Bronchial epithelial cell (primary cell): ENCODE data around the gene PLA2G2C. TPM values are rescaled to one million over a fixed set of nuclear protein-coding genes. Genes with fewer than 3 reads are reported as not detected.

Source experiments
- DNase-seq: peaks from one replicate; pipeline ENCODE4 v3.0.0-alpha.2; 2010; ENCODE audit warnings: low read depth
- FAIRE-seq: peaks from 2 replicates; lab custom pipeline; 2011; peaks lifted over from hg19 to GRCh38; lab: Jason Lieb, UNC
- H3K27me3 ChIP-seq: 2 replicates; pipeline ENCODE4 v1.5.1; 2011; ENCODE audit warnings: low read length; ENCODE audit not compliant: control insufficient read depth, insufficient read depth
- H3K36me3 ChIP-seq: 2 replicates; pipeline ENCODE4 v1.5.1; 2011; ENCODE audit warnings: low read length; ENCODE audit not compliant: control insufficient read depth, insufficient read depth
- H3K4me3 ChIP-seq: 2 replicates; pipeline ENCODE4 v1.5.1; 2011; ENCODE audit warnings: mild to moderate bottlenecking, low read depth, low read length, control low read depth
- CTCF ChIP-seq: IDR thresholded peaks from 2 replicates; pipeline ENCODE4 v1.5.1; 2011; ENCODE audit warnings: mild to moderate bottlenecking, moderate library complexity, low read length, control low read depth, inconsistent platforms; ENCODE audit not compliant: insufficient read depth, severe bottlenecking
- total RNA-seq: library from RNA; depleted of rRNA; stranded (reverse); fragments of >200 nt; gene quantifications from 2 replicates; pipeline ENCODE4 v1.2.1, GENCODE V29; 2014

Gene PLA2G2C
- total RNA-seq, 1 donor from 2014 or later = not detected

DNA sequence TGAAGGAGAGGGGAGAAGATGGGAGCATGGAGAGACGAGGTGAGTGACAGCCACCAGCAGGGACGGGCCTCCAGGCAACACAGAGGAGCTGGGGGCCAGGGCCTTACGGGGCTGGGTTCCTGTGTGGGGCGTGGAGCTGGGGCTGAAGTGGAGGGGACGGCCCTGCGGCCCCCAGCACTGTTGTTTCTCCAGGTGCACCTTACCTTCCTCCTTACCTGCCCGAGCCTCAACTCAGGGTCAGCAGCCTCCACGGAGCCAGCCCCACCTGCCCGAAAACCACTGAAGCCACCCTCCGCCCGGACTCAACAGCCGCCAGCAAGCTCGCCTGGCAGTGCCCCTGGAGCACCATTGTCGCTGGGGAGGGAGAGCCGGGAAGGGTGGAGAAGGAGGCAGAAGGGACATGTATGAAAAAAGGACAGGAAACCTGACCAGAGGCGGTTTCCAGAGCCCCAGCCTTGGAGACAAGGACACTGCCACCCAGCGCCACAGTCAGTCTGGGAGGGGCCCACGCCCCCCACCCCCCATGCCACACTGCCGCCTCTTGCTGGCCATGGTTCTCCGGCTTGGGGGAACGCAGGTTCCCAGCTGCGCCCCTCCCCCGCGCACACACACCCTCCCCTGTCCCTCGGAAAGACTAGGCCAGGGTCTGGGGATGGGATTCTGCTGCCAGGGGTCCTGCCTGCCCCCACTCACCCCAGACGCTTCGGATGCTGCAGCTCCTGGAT is 36.6 kb downstream of the PLA2G2C start:
- H3K27me3 ChIP-seq = no peaks in the 10 kb centered on the region
- TF ChIP-seq CTCF = no peak
- no peaks in the 10 kb centered on the region for H3K36me3 ChIP-seq
- no peak for DNase-seq
- no peak overlapping the region for H3K4me3 ChIP-seq
- FAIRE-seq = no peak

DNA sequence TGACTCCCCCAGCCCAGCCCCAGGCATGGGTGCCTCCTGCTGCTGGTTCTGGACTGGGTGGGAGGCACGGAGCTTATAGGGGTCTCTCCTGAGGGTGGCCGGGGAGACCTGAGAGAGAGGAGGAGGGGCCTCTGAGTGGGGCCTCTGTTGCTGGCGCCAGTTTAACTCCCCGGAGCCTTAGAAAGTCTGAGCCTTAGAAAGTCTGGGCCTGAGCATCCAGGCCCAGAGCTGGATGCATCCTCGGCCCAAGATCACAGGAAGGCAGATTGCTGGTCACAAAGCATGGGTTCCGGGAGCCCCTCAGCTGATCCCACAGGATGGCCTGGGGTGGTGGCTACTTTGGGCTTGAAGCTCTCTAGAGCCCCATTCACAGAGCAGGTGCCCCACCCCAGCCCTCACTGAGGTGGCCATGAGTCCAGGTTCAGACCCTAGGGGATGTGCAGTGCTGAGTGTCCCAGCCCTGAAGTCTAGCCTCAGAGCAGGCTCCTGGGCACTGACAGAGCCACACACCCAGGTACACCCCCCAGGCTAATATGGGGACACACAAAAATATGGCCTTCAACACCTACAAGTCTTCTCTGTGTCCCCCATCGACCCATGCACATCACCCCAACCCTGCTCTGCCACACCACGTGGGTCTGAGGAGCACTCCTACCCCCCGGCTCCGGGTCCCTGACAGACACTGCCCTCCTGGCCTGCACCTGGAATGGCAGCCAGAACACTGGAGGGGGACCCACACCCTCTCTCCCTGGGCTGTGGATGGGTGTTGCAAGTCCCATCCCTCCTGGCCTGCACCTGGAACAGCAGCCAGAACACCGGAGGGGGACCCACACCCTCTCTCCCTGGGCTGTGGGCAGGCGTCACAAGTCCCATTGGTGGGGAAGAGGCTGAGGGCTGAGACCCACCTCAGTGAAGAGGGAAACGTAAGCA is 37.5 kb downstream of the PLA2G2C start:
- FAIRE-seq (no peak), DNase-seq (no peak)
- TF ChIP-seq CTCF = no peak

DNA sequence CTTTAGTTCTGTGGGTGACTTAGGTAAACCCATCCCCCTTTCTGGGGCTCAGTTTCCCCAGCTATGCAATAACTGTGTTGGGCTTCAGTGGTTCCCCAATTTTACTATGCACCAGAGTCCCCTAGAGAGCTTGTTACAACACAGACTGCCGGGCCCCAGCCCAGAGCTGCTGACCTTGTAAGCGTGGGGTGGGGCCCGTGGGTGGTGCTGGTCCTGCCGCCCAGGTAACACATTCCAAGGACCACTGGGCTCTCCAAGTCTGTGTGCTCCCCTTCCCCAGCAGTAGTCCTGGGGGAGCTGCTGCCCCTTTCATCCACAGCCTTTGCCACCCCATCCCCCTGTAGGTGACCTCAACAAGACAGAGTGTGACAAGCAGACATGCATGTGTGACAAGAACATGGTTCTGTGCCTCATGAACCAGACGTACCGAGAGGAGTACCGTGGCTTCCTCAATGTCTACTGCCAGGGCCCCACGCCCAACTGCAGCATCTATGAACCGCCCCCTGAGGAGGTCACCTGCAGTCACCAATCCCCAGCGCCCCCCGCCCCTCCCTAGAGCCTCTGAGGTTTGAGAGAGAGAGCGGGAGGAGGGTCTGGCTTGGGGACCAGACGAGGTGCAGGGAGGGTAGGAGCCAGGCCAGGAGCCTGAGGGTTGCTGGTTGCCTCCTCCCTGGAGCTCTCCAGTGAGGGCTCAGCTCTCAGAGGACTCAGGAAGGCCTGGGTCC is 38.3 kb downstream of the PLA2G2C start:
- no peak for TF ChIP-seq CTCF
- FAIRE-seq = no peak

More for the DNA sequence above, 37.5 kb downstream of the PLA2G2C start:
- no peak overlapping the region for H3K4me3 ChIP-seq
- H3K27me3 ChIP-seq = no peaks in the 10 kb centered on the region
- H3K36me3 ChIP-seq = no peaks in the 10 kb centered on the region

GRCh38 chr1:20143734-20144565 is 42.4 kb downstream of the PLA2G2C start:
- no peak for TF ChIP-seq CTCF

More for the DNA sequence above, 38.3 kb downstream of the PLA2G2C start:
- Histone ChIP-seq H3K4me3 (no peak overlapping the region), H3K36me3 (no peaks in the 10 kb centered on the region), H3K27me3 (no peaks in the 10 kb centered on the region)
- no peak for DNase-seq

GRCh38 chr1:20143318-20143717 is 43.0 kb downstream of the PLA2G2C start:
- H3K36me3 ChIP-seq = no peaks in the 10 kb centered on the region
- no peak for FAIRE-seq

More at GRCh38 chr1:20143734-20144565, 42.4 kb downstream of the PLA2G2C start:
- DNase-seq (no peak), FAIRE-seq (no peak)
- Histone ChIP-seq H3K27me3 (no peaks in the 10 kb centered on the region), H3K36me3 (no peaks in the 10 kb centered on the region), H3K4me3 (no peak overlapping the region)

More at GRCh38 chr1:20143318-20143717, 43.0 kb downstream of the PLA2G2C start:
- DNase-seq = no peak
- no peak overlapping the region for H3K4me3 ChIP-seq
- no peaks in the 10 kb centered on the region for H3K27me3 ChIP-seq
- no peak for TF ChIP-seq CTCF
